WI38 (cell line): ENCODE results near the gene TXNL1.

Experiments used
- H3K4me3 ChIP-seq: 2 replicates; pipeline ENCODE4 v1.5.1; 2011; ENCODE audit warnings: low read depth, mild to moderate bottlenecking, control low read depth, low read length
- TF ChIP-seq, protein P1 (sequence below): IDR thresholded peaks from 2 replicates; pipeline ENCODE4 v1.5.1; 2012; ENCODE audit warnings: low read depth, mild to moderate bottlenecking, control low read depth, low read length

TXNL1 gene

DNA sequence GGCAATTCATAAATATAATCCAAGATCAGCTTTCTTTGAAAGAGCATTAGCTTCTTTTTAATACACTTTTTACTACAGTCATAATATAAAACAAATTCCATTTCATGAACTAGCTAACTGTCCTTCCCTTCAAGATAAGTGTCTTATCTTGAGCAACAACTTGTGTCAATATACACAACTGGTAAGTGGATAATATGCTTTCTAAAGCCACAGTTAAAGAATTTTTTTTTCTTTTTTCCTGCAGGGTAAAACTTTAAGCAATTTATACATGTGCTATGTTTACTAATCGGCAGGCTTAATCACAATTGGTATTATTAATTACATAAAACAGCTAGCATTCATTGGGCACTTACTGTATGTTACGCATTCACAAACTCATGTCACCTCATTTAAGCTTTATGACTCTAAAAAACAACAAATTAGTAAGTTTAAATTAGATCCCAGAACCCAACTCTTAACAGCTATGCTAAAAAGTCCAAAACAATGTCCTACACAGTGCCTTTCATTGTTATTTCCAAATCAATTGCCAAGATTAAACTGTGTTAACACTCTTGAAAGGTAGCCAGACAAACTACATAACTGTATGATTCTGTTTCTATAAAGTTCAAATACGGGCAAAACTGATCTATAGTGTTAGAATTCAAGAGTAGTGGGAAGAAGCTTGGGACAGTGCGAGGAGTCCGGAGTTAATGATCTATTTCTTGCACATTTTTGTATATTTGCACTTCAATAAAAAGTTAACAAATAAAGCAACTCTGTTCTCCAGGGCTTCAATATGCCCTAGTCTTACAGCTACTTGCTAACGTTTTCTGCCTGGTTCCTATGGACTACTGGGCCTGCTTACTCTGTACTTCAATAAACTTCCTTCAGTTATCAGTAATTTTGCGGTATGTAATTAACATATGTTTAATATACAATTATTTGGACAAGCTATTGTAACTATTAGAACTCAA, 6.0 kb downstream of the TXNL1 start:
- H3K4me3 ChIP-seq = no peak overlapping the region
- TF ChIP-seq, protein P1, sequence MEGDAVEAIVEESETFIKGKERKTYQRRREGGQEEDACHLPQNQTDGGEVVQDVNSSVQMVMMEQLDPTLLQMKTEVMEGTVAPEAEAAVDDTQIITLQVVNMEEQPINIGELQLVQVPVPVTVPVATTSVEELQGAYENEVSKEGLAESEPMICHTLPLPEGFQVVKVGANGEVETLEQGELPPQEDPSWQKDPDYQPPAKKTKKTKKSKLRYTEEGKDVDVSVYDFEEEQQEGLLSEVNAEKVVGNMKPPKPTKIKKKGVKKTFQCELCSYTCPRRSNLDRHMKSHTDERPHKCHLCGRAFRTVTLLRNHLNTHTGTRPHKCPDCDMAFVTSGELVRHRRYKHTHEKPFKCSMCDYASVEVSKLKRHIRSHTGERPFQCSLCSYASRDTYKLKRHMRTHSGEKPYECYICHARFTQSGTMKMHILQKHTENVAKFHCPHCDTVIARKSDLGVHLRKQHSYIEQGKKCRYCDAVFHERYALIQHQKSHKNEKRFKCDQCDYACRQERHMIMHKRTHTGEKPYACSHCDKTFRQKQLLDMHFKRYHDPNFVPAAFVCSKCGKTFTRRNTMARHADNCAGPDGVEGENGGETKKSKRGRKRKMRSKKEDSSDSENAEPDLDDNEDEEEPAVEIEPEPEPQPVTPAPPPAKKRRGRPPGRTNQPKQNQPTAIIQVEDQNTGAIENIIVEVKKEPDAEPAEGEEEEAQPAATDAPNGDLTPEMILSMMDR = no peak

DNA sequence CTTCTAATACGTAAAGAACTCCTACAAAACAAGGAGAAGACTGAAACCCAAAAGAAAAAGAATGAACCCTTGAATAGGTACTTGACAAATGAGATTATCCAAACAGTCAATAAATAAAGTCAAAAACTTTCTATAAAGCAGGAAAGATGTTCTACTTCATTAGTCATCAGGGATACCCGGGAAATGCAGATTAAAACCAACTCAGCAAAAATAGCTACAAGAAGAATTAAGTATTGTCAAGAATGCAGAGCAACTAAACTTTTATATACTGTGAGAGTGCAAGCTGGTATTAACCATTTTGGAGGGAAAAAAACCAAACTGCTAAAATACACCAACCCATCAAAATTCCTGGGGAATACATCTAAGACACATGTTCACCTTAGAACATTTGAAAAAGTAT, 10.4 kb downstream of the TXNL1 start:
- no peak overlapping the region for H3K4me3 ChIP-seq
- TF ChIP-seq, protein P1 = no peak

DNA sequence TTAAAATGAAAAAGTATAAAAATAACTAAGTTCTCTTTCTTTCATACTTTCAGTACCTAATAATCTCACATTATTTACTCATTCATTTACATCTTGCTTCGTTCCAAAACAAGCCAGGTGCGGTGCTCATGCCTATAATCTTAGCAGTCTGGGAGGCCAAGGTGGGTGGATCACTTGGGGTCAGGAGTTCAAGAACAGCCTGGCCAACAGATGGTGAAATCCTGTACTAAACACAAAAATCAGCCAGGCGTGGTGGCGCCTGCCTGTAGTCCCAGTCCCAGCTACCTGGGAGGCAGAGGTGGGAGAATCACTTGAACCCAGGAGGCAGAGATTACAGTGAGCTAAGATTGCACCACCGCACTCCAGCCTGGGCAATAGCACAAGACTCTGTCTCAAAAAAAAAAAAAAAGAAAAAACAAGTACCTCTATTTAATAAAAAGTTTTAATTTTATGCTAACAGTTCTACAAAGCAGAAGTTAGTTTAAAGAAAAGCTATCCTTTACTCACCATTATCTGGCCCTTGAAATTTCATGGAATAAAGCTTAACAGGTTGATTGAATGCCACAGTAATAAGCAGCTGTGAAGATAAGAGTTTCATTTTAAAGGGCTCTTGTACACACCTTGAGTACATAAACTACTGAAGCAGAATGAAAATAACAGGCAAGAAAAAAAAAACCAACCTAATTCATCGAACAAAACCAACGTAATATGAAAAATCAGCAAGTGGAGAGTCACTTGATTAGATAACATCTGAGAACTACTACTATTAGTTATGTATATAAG, 22.5 kb downstream of the TXNL1 start:
- no peak overlapping the region for H3K4me3 ChIP-seq
- TF ChIP-seq, protein P1 = no peak

DNA sequence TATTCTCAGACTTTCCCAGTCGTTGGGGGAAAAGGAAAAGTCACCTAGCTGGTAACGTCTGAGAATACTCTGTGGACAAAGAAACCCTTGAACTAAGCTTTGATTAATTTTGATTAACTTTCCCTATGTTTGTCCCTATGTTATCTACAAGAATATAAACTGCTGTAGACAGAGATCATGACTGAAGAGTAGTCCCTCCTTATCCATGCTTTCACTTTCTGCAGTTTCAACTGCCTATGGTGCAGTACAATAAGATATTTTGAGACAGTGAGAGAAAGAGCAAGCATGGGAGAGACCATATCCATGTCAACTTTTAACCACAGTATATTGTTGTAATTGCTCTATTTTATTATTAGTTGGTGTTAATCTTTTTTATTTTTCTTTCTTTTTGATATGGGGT, 31.8 kb downstream of the TXNL1 start:
- H3K4me3 ChIP-seq = no peak overlapping the region
- TF ChIP-seq, protein P1 = no peak

DNA sequence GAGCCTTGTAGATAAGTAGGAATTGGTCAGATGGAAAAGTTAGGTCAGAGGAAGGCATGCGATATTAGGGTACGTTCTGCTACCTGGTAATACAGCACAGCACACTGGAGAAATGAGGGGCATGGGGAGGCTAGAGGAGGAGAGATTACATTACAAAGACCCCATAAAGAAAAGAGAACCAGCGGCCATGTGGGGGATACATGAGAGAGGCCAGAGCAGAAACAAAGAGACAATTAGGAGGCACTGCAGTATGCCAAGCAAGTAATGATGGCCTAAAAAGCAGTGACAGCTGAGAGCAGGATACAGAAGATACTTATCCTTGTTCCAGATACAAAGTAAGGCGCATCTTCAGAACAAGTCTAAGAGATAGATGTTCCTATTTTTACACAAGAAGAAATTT, 40.0 kb downstream of the TXNL1 start:
- TF ChIP-seq, protein P1 = no peak
- no peak overlapping the region for H3K4me3 ChIP-seq

DNA sequence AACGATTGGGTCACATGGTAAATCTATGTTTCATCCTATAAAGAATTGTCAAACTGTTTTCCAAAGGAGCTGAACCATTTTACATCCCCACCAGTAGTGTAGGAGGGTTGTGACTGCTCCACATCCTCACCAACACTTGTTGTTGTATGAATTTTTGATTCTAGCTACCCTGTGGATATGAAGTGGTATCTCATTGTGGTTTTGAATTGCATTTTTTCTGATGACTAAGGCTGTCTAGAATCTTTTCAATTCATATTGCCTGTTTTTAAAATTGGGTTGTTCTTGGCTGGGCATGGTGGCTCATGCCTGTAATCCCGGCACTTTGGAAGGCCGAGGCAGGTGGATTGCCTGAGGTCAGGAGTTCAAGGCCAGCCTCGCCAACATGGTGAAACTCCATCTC, 44.5 kb downstream of the TXNL1 start:
- TF ChIP-seq, protein P1 = no peak

DNA sequence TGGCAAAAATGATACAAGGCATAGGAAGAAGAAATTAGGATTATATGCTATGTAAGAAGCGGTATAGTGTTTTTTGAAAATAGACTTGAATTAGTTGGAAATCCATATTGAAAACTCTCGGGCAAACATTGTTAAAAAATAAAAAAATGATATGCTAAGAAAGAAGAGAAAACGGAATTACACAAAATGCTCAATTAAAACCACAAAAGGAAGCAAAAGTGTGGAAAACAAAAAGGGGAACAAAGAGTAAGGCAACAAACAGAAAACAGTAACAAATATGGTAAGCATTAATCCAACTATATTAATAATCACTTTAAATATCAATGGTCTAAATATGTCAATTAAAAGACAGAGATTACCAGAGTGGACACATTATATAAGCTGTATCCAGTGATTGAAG, 58.4 kb downstream of the TXNL1 start:
- TF ChIP-seq, protein P1 = no peak
- no peak overlapping the region for H3K4me3 ChIP-seq

More for the DNA sequence above, 44.5 kb downstream of the TXNL1 start:
- no peak overlapping the region for H3K4me3 ChIP-seq
